Activated effector memory CD4-positive, alpha-beta T cell treated with anti-CD3 and anti-CD28 coated beads, Interleukin-2, amount 50 U/mL, for 16 hours (primary cell): ENCODE data around the gene TENT5C.

Experiments used
- DNase-seq: peaks from one replicate; pipeline ENCODE4 v3.0.0-alpha.2; 2020

Gene TENT5C

DNA sequence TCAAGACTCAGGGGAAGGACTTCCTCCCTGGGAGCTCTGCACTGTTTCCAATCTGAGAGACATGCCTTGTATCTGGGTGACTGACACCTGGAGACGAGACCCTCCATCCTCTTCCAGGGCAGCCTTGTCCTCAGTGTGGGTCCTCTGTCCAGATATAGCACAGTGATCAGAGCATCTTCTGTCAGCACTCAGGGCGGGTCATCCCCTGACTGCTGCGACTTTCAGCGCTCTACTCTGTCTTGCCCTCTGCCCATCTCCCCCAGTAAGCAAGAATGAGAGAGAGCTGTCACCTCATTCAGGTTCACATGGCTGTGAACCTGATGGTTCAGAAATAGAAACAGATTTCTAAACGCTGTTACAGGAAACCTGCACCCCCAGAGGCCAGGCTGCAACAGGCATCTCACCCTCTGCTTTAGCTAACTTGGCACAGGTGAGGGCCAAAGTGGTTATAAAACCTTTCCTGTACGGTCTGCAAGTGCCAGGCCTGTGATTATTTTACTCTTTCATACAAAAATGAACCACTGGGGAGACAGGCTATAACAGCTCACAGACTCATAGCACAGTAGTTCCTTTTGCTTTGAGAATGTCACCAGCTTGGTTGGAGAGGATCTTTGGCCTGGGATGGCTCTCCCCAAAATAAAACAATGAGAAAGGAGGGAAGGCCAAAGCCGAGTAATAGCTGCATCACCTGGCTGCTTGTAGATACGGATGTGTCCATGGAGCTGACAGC, 11.4 kb upstream of the TENT5C start:
- peak; percentile 27 for DNase-seq

DNA sequence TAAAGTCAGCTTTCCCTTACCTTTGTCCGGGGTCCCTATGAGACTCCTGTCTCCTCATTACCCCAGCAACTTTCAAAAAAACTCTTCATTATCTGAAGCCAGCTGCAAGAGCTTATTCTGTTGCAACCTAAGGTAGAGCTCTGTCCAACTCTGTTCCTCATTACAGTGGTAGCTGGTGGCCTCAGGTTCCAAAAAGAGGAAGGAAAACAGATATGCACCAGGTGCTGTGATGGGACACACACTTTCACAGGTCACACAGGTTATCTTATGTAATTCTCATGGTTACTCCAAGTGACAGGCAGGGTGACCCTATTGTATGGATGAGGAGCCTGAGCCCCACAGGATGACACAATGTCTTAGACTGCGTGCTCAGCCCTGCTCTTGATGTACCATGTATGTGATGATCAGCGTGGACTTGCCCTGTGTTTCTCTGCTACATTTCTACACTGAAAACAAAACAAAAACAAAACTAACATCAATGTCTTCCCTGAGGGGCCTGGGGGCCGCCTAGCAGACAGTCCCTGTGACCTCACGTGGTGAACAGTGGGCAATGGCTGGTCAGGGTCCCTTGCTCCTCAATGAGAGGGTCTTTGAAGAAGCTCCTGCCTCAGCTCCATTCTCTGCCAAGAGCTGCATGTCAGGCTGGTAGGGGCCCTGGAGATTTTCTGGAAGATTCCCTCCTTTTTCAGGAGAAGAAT, 9.7 kb upstream of the TENT5C start:
- peak; percentile 50 for DNase-seq

DNA sequence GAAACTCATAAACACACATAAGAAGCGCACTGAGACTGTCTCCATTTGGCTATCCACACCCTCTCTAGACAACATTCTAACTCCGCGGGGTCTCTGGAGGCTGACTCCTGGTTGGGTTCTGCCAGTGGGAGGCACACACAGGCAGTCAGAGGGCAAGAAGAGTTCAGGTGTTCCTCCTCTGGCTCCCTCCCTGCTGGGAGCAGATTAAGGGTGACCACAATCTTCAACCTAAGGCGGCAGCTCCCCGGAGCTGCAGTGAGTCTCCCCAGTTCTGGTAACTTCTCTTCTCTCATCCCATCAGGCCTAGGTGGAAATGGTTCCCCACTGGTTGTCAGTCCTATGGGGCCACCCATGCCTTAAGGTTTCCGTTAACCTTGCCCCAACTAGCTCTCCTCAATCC, 7.4 kb upstream of the TENT5C start:
- DNase-seq, result peak; percentile 17

DNA sequence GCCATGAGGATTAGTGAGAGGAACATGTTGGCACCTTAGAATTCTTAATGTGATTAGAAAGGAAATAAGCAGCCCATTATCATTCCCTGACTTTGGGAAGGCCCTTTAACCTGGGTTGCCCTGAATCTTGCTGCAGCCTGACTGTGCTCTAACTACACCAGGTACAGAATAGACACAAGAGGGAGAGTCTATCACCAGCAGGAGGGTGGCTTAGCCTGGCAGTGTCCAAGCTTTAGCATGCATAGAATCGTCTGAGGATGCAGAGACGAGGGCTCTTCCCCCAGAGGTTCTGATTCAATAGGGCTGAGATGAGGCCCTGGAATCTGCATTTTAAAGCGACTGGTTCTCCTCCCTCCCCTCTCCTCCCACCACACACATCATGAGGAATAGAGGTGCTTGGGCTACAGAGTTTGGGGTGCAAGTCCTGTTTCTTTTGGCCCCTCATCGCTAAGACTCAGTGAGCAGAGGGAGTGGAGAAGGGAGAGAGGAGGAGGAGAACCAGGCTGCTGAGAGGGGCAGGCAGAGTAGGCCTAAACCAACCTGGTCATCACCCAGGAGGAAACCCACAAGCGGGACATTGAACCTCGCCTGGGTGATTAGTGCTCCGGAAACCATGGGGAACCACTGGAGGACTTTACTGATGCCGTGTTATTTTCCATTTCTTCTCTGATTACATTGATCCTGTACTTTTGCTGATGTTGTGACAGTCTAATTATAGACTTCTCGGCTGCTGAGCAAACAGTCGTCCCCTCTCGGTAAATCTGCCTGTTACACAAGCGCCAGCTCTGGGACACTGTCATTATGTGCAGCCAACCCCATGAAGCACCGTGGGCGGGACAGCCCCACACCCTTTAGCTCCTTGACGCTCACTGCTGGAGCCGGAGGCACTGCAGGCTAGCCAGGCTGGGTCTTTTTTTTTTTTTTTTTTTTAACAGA, 6.3 kb upstream of the TENT5C start:
- DNase-seq, result peak; percentile 42

DNA sequence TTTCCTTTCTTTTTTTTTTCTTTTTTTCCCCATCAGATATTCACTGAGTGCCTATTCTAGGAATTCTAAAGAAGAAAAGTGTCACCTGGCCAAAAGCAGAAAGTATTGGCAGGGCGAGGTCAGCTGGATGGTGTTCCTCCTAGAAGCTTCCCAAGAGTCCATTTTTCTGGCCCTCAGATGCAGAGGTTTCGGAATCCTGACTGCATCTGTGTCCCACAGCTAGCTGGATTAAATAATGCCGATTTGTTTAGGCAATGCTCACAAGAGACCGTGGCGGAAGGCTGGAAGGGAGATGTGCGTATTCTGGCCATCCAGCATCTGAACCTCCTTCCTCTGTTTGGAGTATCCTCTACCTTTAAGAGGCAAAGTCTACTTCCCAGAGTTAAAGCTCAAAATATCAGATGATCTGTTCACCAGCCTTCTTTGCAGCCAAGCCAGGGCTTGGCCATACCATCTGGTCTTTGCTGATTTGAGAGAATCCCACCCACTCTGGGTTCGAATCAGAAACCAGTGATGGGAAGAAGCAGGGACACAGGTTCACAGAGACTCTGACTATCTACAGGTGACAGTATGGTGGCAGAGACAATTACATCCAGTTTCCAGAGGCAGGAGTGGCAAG, 5.4 kb upstream of the TENT5C start:
- DNase-seq, result no peak

DNA sequence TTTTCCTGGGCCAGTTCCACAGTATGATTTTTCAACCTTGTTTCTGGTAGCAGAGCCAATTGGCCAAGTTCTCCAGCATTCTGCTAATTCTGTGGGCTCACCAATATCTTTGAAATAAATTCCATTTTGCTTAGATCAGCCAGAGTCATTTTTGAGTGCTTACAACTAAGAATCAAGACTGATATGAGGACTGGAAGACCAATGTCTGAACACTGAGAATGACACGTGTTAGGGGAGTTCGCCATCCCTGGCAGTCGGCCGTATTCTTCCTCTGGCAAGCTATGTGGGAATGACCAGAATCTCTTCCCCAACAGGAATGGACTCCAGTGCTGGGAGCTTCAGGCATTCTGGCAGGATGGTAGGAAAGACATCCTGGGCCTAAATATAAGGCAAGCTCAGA, 4.9 kb upstream of the TENT5C start:
- no peak for DNase-seq

DNA sequence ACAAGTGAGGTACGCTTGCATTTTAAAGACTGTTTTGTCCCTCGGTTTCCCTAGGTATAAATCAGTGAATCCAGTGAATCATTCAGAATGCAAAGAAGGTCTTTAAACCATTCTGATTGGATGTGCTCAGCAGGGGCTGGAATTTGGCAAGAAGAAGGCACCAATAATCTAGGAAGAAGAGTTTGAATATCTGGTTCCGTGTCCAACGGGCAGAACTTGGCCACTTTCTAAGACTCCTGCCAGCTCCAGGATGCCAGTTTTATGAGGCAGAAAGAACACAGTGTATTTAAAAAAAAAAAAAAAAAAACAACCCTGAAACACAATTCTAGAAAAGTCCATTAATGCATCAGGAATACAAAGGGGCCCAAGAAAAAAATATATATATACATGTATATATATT, 3.0 kb upstream of the TENT5C start:
- DNase-seq, result no peak

DNA sequence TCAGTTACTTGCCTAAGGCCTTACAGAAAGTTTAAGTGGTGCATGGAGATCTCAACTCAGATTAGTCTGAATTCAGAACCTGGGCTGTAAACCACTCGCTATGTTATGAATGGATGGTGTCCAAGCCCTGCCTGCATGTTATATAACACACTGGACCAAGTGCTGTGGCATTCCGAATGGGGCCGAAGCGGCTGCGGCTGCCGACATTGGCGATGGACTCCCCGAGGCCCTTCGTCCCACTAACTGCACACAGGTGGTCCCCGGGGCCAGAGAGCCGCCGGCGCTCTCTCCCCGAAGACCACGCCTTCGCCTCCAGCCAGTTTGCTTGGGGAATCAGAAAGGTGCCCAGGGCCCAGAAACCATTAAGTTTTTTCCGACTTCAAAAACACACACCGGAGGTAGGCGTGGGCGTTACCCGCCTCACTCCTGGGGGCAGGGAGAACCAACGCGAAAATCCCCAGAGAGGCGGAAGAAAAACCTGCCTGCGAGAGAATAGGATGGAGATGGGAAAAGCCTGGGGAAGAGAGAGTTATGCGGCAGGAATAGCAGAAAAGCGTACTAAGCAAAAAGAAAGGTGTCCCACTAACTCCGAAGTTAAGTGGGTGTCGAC, 579 bp upstream of the TENT5C start:
- no peak for DNase-seq

DNA sequence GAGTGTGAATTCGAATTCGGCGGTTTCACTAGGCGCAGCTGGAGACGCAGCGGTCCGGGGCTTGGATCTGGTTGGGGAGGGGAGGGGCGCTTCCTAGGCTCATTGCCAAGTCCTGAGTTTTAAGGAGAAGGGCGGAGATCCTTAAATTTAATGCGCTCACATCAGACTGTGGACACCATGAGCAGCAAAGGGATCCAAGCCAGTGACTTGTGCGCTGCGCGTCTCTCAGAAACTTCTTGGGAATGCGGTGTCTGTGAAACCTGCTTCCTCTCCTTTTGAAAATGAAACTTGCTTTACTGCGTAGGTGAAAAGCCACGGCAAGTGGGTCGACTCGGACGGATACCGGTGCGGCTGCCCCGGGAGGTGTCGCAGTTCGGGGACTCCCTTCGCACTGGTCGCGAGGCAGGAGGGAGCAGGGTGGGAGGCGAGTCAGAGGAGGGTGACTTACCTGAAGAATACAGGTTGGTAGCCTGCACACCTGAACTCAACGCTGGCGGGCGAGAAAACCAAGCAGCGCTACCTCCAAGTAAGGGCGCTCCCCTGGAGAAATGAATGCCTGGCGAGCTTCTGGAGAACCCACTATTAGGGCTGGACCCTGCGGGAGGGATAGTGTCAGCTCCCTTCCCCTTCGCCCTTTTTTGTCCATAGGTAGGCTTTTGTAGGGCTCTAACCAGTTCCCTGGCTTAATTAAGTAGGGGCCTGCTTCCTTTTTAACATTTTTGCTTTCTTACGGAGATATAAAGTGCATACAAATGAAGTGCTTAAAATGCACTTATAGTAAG, 992 bp downstream of the TENT5C start:
- peak; percentile 86 for DNase-seq

DNA sequence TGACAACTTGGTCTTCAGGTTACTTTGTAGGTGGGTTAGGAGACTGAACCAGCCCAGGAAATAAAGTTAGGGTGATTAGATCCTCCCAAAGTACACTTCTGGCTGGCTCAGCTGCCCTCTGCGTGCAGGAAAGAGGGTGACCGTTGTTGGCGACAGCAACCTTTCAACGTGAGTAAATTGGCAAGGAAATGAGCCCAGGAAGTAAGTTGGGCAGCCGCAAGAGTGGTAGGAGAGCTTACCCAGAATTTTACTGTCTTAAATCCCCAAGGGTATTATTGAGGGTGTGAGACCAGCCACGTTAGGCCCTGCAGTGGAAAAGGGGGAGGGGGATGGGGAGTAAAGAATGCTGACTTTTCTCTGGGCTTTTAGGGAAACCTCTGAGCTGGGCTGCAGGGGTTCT, 1.6 kb downstream of the TENT5C start:
- peak; percentile 80 for DNase-seq

DNA sequence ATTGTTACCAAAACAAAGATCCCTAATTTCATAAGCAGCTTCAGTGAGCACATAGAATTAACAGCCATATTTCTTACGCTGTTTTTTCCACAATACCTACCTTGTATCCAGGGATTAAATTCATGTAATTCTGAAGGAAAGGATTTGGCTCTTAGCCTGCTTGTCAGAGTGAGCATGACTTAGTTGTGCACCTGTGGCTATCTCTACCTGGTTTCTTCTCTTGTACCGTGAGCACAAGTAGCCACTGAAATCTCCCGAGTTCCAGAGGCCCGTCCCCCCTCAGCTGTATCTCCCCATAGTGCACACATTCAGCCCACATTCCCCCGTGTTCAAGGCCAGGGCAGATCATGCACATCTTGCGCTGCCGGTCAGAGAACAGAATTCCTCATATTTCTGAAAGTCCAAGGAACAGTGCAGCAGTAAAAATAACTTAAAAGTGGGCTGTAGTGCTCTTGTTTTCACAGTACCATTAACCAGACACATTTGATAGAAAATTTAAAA, 2.3 kb downstream of the TENT5C start:
- DNase-seq, result no peak

DNA sequence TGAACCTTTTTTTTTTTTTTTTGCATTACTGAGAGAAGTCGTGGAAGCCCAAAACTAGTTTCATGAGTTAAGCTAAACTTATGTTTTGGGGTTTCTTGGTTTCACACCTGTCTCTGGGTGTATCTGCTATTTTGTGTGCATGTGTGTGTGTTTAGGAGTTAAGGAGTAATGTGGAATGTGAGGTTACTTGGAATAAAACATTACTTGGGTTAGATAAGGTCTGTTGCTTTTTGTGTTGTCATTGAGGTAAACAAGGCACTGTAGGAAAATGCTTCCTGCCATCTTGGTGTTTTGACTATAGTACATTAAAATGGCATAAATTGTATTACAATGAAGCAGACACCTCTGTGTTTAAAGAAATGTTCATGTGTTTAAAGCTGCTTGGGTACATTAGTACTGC, 2.9 kb downstream of the TENT5C start:
- no peak for DNase-seq

DNA sequence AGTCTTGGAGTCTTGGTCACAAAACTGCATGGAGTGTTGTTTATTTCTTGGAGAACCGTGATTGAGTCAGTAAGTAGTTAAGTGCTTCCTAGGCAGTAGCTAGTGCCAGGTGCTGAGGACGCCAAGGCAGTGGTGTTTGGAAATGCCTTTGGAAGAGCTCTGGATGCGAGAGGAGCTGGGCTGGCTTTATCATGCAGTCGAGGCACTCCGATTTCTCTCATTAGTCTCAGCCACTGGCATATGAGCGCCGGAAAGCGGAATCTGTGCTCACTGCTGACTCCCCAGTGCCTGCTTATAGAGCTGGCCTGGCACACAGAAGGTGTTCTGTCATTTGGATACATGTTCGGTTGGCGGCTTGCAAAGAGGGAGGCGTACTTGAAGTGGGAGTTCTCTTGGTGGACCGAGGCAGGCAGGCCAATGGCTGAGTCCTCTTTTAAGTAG, 3.6 kb downstream of the TENT5C start:
- no peak for DNase-seq

DNA sequence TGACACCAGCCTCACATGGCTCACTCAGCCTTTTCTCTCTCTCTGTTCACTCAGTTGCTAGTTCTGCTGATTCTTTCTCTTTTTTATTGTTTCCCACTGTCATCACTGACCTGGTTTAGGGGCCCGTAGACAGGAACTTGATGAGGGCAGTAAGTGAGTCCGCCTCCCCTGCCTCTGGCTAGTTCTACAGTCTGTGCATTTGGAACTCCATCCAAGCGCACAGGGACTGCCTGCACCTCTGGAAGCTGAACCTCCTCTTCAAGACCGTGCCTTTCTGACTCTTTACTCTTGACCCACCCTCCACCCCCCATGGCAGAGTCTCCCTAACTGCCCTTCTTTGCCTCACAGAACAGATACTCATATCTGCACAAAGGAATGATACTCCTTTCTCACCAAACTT, 4.2 kb downstream of the TENT5C start:
- no peak for DNase-seq

DNA sequence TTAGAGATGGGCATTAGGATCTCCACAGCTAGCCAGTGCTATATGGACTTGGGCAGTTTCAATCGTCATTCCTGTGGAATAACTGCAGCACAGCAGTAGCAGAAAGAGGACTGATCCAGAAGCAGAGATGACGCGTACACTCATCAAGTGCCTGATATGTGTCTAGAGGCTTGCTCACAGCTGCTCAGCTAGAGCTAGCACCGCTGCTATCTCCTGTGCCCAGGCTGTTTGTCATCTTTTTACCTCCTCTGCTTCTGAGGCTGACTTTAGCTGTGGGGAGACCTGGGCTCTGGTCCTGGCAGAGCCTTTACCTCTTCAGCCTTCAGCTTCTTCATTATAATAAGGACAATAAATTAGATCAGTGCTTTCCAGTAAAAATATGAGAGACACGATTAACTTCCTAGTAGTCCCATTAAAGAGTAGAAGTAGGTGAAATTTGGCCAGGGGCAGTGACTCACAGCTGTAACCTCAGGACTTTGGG, 5.3 kb downstream of the TENT5C start:
- no peak for DNase-seq

DNA sequence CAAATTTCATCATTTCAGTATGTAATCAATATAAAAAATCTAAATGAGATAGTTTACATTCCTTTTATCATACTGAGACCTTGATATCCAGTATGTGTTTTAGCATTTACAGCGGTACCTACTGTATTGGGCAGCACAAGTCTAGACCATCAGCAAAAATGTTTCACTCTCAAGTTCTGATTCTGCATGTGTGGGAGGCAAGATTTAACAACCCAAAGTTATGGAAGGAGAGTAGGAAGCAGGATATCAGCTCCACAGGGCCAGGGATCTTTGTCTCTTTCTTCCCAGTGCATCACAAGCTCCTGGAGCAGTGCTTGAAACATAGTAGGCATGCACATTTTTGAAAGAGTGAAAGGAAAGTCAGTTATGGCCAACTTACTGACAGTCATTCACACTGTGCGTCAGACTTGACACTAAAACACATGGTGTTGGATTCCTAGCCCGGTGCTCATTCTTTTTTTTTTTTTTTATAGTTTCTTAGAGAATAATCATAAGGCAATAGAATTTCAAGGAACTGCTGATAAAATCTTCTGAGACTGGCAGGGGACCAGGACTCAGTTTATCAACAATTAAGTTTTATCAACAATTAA, 6.1 kb downstream of the TENT5C start:
- no peak for DNase-seq

DNA sequence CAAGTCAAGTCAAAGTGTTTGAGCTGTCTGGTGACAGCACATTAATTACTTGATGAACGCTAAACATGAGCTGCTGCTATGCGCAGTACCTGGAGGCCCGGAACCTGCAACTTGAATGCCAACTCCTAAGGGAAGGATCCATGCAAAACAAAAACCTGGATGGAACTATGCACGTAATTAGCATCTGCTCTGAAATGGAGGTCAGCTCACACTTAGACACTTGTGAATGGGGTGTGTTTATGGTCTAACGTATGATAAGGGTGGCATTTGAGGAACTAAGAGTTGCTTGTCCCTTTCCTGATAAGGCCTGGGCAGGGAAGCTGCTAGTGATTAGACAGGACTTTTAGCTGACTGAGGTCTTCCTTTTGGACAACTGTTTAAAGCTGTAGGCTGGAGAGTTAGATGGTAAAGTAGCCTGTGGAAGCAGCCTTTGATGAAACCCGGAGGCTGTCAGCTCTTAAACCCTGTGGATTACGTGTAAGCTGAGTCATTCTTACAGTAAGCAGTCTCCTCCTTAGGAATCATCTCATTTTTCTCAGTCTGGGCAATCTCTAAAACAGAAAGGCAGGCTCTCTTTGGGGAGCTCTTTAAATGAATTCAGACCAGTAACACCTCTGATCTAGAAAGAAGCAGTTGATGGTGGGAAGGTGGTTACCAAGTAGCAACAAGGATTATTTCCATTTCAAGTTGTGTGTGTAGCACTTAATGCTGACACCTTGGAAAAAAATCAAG, 6.8 kb downstream of the TENT5C start:
- no peak for DNase-seq

DNA sequence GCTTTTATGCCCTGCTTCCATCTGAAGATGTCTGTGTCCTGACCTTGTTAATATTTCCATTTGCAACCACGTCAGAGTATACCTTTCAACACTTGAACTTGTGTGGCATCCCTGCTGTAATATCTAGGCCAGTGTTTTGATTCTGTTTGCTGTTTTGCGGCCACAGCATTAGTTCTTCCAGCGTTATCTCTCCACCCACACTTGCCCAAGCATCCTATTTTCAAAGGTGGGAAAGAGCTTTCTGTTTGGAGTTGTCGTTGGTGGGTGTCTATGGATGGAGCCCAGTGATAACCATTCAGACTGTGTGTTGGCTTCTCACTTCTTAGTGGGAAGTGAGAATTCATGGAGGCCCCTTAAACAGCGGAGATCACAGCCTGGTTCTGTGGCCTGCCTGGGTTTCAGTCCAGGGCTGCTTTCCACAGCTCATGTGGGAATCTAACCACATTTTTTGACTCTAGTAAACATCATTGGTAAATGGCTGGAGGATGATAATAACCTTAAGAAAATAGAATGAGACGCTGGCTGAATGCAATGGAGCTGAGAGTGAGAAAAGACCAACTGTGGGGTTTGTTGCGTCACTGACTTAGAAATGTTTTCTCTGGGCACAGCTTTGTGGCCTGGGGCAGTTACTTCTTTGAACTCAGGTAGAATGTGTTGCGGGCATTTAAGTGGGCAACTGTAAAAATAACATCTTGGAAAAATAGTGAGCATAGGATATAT, 7.6 kb downstream of the TENT5C start:
- DNase-seq, result no peak

DNA sequence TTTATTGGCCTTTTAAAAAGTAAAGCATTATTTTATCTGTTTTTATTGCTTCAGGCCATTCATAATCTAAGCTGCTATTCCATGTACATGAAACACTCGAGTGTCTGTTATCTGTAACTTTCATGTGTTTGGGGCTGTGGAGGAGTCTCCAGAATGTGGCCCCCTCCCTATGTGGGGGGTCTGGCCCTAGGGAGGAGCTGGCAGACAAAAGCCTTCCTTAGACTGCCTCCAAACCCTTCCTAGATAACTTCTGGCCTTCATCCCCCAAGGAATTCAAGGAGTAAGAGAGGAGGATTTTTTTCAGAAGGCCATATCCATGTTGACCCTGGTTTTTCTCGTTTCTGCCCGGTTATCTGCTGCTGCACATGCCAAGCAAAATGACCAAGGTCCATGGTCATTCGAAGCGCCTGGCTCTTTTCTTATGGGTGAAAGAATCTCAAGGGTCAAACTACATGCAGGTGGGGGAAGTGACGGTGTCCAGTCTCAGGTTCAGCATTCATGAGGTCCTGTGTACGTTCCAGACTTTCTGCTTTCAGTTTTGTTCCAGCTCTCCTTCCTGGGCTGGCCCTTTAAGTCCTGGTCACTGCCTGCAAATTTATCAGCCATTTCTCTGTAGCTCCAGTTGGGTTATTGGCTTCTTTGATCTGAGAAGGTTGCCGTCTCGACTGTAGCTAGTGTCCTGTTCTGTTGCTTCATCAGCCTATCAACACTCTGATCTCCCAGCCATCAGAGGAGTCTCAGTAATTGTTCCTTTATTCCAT, 8.3 kb downstream of the TENT5C start:
- no peak for DNase-seq
